Hematopoietic multipotent progenitor cell treated with erythropoietin and hydrocortisone succinate and interleukin-3 and kit ligand, for 4 days (in vitro differentiated cells): Measurements from ENCODE around the gene MAGEA2B.
"Not testable (repeated sequence)": the region's sequence is repeated elsewhere in the genome, so short reads cannot be mapped to it uniquely, and the experiment has no call there.

Experiments used
- DNase-seq: peaks from one replicate; pipeline ENCODE4 v3.0.0-alpha.2; 2015

The MAGEA2B gene

GRCh38 chrX:152758918-152759317, 44.5 kb downstream of the MAGEA2B start, which contains the start of gene CSAG3:
Gene CSAG3, plus strand, starts transcription at chrX:152759218.
- DNase-seq: not testable (repeated sequence)

- not testable (repeated sequence) for DNase-seq
Observed at GRCh38 chrX:152759544-152759943, 45.1 kb downstream of the MAGEA2B start.

GRCh38 chrX:152761582-152761981, 47.2 kb downstream of the MAGEA2B start:
- DNase-seq: not testable (repeated sequence)

DNA sequence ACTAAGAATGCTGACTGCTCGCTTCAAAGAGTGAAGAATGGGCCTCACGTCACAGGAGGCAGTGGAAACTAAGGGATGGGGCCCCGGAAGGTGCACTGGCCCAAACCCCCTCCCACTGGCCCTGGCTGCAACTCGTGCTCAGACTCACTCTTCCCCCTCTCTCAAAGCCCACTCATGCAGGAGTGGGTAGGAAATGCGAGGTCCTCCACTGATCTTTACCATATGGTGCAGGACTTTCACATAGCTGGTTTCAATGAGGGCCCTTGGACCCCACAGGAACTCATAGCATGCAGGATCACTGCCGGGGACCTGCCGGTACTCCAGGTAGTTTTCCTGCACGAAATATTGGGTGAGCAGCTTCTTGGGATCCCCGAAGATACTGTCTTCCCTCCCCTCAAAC, 52.1 kb downstream of the MAGEA2B start:
- DNase-seq: not testable (repeated sequence)
